Astrocyte (in vitro differentiated cells and primary cell): ENCODE results near the gene PTPRD. TPM values are rescaled to one million over a fixed set of nuclear protein-coding genes. Genes with fewer than 3 reads are reported as not detected.

Experiments used
- DNase-seq: peaks from one replicate; pipeline ENCODE4 v3.0.0-alpha.2; 2010; ENCODE audit warnings: low read depth
- FAIRE-seq: peaks from 2 replicates; lab custom pipeline; 2011; peaks lifted over from hg19 to GRCh38; lab: Jason Lieb, UNC
- H2AFZ ChIP-seq: 2 replicates; pipeline ENCODE4 v1.6.0; 2012; ENCODE audit warnings: low read depth, low read length, inconsistent platforms
- H3K27ac ChIP-seq: 2 replicates; pipeline ENCODE4 v1.5.1; 2011; ENCODE audit warnings: low read depth, low read length, inconsistent platforms
- H3K27me3 ChIP-seq: 2 replicates; pipeline ENCODE4 v1.6.0; 2011; ENCODE audit warnings: low read length, inconsistent platforms; ENCODE audit not compliant: insufficient read depth
- H3K36me3 ChIP-seq: 2 replicates; pipeline ENCODE4 v1.5.1; 2011; ENCODE audit warnings: low read length, inconsistent platforms; ENCODE audit not compliant: insufficient read depth
- H3K4me1 ChIP-seq: 2 replicates; pipeline ENCODE4 v1.5.1; 2011; ENCODE audit warnings: low read length, inconsistent platforms; ENCODE audit not compliant: insufficient read depth
- H3K4me2 ChIP-seq: 2 replicates; pipeline ENCODE4 v1.6.0; 2012; ENCODE audit warnings: low read length, inconsistent platforms
- H3K4me3 ChIP-seq: 2 replicates; pipeline ENCODE4 v1.5.1; 2011; ENCODE audit warnings: low read depth, mild to moderate bottlenecking, low read length, inconsistent platforms; ENCODE audit not compliant: insufficient read depth
- H3K79me2 ChIP-seq: 2 replicates; pipeline ENCODE4 v1.6.0; 2012; ENCODE audit warnings: mild to moderate bottlenecking, low read length, inconsistent platforms; ENCODE audit not compliant: insufficient read depth
- H3K9ac ChIP-seq: 2 replicates; pipeline ENCODE4 v1.6.0; 2012; ENCODE audit warnings: mild to moderate bottlenecking, low read length, inconsistent platforms
- H3K9me3 ChIP-seq: 2 replicates; pipeline ENCODE4 v1.5.1; 2012; ENCODE audit warnings: low read depth, mild to moderate bottlenecking, low read length, inconsistent platforms; ENCODE audit not compliant: insufficient read depth
- H4K20me1 ChIP-seq: 2 replicates; pipeline ENCODE4 v1.6.0; 2012; ENCODE audit warnings: low read length, inconsistent platforms; ENCODE audit not compliant: insufficient read depth
- H3K27ac Mint-ChIP-seq: one replicate; pipeline ENCODE4 v1.8.0; 2021; ENCODE audit warnings: mild to moderate bottlenecking, mixed read lengths; ENCODE audit not compliant: unreplicated experiment
- H3K27me3 Mint-ChIP-seq: one replicate; pipeline ENCODE4 v1.8.0; 2021; ENCODE audit warnings: low read depth, mixed read lengths; ENCODE audit not compliant: unreplicated experiment
- H3K36me3 Mint-ChIP-seq: one replicate; pipeline ENCODE4 v1.8.0; 2021; ENCODE audit warnings: low read depth, mixed read lengths; ENCODE audit not compliant: unreplicated experiment
- H3K4me1 Mint-ChIP-seq: one replicate; pipeline ENCODE4 v1.8.0; 2021; ENCODE audit warnings: low read depth, mixed read lengths; ENCODE audit not compliant: unreplicated experiment
- H3K4me3 Mint-ChIP-seq: one replicate; pipeline ENCODE4 v1.8.0; 2021; ENCODE audit warnings: mild to moderate bottlenecking, moderate library complexity, mixed read lengths; ENCODE audit not compliant: unreplicated experiment
- H3K9me3 Mint-ChIP-seq: one replicate; pipeline ENCODE4 v1.8.0; 2021; ENCODE audit warnings: mild to moderate bottlenecking, mixed read lengths; ENCODE audit not compliant: unreplicated experiment
- EZH2 ChIP-seq: IDR thresholded peaks from 2 replicates; pipeline ENCODE4 v1.6.1; 2012; ENCODE audit warnings: mild to moderate bottlenecking, low read length, inconsistent platforms; ENCODE audit not compliant: insufficient read depth
- total RNA-seq: library from RNA; stranded (reverse); gene quantifications from 2 replicates; pipeline ENCODE4 v1.2.1, GENCODE V29; 2021
- TF ChIP-seq, protein P1 (sequence below): IDR thresholded peaks from 2 replicates; pipeline ENCODE4 v1.5.1; 2011; ENCODE audit warnings: low read depth, mild to moderate bottlenecking, inconsistent platforms, low read length, moderate library complexity; ENCODE audit not compliant: insufficient read depth

Gene PTPRD
- total RNA-seq, 1 donor from 2014 or later = 88.1 TPM

GRCh38 chr9:9623506-9623905 lies 989.3 kb downstream of the PTPRD start:
- Mint-ChIP-seq H3K27ac (no peak overlapping the region), H3K9me3 (no peaks in the 10 kb centered on the region), H3K27me3 (no peaks in the 10 kb centered on the region), H3K4me3 (no peak overlapping the region), H3K4me1 (no peaks in the 10 kb centered on the region), H3K36me3 (no peaks in the 10 kb centered on the region)
- Histone ChIP-seq H3K9me3 (no peaks in the 10 kb centered on the region), H2AFZ (no peak overlapping the region), H3K27me3 (no peaks in the 10 kb centered on the region), H4K20me1 (no peaks in the 10 kb centered on the region), H3K79me2 (no peaks in the 10 kb centered on the region), H3K4me3 (no peak overlapping the region), H3K4me1 (no peaks in the 10 kb centered on the region), H3K4me2 (no peak overlapping the region), H3K36me3 (no peaks in the 10 kb centered on the region), H3K27ac (no peak overlapping the region), H3K9ac (no peak overlapping the region)
- DNase-seq = no peak
- TF ChIP-seq EZH2 = no peak
- TF ChIP-seq, protein P1, sequence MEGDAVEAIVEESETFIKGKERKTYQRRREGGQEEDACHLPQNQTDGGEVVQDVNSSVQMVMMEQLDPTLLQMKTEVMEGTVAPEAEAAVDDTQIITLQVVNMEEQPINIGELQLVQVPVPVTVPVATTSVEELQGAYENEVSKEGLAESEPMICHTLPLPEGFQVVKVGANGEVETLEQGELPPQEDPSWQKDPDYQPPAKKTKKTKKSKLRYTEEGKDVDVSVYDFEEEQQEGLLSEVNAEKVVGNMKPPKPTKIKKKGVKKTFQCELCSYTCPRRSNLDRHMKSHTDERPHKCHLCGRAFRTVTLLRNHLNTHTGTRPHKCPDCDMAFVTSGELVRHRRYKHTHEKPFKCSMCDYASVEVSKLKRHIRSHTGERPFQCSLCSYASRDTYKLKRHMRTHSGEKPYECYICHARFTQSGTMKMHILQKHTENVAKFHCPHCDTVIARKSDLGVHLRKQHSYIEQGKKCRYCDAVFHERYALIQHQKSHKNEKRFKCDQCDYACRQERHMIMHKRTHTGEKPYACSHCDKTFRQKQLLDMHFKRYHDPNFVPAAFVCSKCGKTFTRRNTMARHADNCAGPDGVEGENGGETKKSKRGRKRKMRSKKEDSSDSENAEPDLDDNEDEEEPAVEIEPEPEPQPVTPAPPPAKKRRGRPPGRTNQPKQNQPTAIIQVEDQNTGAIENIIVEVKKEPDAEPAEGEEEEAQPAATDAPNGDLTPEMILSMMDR = no peak
- FAIRE-seq = no peak

DNA sequence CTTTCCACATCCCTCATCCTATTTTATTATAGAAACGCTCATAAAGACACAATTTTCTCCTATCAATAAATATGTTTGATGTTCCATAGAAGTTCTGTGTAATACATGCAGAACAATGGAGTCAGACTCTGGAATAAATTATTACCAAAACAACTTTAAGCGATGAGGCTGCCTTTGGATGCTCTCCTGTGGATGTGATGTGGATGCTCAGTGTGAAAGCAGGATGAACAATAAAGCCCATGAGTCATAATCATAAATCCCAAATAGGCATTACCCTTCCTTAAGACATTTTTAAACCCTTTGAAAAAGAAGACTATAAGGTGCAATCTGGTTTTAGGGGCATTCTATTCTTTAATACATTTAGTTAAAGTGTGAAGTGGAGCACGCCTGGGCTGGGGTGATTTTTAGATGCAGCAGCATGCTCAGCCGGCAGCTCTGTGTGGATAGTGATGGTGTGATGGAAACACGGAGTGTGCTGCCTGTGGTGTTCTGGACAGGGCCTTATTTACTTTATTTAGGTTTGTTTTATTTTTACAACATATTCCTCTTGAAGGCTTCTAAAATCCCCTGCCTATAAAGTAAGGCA lies 991.4 kb downstream of the PTPRD start:
- Histone ChIP-seq H3K9me3 (no peaks in the 10 kb centered on the region), H3K9ac (no peak overlapping the region), H4K20me1 (no peaks in the 10 kb centered on the region), H3K27me3 (no peaks in the 10 kb centered on the region), H3K27ac (no peak overlapping the region), H2AFZ (no peak overlapping the region), H3K4me1 (no peaks in the 10 kb centered on the region), H3K79me2 (no peaks in the 10 kb centered on the region), H3K4me3 (no peak overlapping the region), H3K36me3 (no peaks in the 10 kb centered on the region), H3K4me2 (no peak overlapping the region)
- no peaks in the 10 kb centered on the region for H3K4me1 Mint-ChIP-seq
- DNase-seq = no peak
- H3K27ac Mint-ChIP-seq = no peak overlapping the region
- no peak overlapping the region for H3K4me3 Mint-ChIP-seq
- H3K36me3 Mint-ChIP-seq = no peaks in the 10 kb centered on the region
- H3K9me3 Mint-ChIP-seq = no peaks in the 10 kb centered on the region
- no peak for FAIRE-seq
- TF ChIP-seq, protein P1 = no peak
- TF ChIP-seq EZH2 = no peak
- no peaks in the 10 kb centered on the region for H3K27me3 Mint-ChIP-seq

DNA sequence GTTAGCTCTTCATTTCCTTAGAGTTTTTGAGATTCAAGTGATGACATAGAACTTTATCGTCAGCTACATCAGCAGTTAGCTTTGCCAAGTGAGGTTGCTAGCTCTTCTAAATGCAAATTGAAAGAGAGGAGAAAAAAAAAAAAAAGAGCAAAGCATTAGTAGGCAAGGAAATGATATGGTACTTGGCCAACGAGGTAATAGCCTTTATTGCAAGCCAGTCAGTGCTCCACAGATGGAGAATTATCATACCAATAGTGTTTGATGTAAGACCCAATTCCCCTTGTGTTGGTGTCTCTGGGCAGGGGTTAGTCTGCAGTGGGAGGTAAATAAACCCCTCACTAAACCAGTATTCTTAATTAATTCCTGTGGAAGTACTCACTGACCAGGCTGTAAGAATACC lies 992.1 kb downstream of the PTPRD start:
- no peak overlapping the region for H3K4me2 ChIP-seq
- no peaks in the 10 kb centered on the region for H3K27me3 Mint-ChIP-seq
- H3K79me2 ChIP-seq = no peaks in the 10 kb centered on the region
- DNase-seq (no peak), FAIRE-seq (no peak)
- H3K36me3 ChIP-seq = no peaks in the 10 kb centered on the region
- H3K9ac ChIP-seq = no peak overlapping the region
- H3K4me3 Mint-ChIP-seq = no peak overlapping the region
- no peak overlapping the region for H3K27ac ChIP-seq
- H3K9me3 Mint-ChIP-seq = no peaks in the 10 kb centered on the region
- no peaks in the 10 kb centered on the region for H3K27me3 ChIP-seq
- no peak overlapping the region for H2AFZ ChIP-seq
- H3K36me3 Mint-ChIP-seq = no peaks in the 10 kb centered on the region
- no peaks in the 10 kb centered on the region for H3K4me1 ChIP-seq
- no peaks in the 10 kb centered on the region for H3K9me3 ChIP-seq
- no peak overlapping the region for H3K4me3 ChIP-seq
- H3K27ac Mint-ChIP-seq = no peak overlapping the region
- H4K20me1 ChIP-seq = no peaks in the 10 kb centered on the region
- TF ChIP-seq, protein P1 = no peak
- TF ChIP-seq EZH2 = no peak
- no peaks in the 10 kb centered on the region for H3K4me1 Mint-ChIP-seq
